ENCODE results near the gene FZD1.

DNA sequence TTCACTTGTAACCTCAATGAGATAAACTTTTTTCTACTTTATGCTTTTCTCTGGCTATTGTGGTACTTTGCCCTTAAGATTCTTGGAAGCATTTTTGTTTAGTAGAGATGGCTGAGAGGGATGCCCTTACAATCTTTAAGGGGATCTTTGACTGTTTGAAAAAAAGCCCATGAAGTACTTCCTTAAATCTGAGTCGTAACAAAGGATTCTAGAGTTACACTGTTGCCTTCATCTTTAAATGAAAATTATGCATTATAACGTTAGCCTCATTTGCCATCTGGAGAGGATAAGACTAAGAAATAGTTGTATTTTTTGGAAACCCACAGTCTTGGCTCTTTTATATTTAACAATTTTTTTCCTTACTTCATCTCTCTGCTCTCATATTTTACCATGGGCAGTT lies 37.8 kb upstream of the FZD1 start:
- TF ChIP-seq, protein P1, sequence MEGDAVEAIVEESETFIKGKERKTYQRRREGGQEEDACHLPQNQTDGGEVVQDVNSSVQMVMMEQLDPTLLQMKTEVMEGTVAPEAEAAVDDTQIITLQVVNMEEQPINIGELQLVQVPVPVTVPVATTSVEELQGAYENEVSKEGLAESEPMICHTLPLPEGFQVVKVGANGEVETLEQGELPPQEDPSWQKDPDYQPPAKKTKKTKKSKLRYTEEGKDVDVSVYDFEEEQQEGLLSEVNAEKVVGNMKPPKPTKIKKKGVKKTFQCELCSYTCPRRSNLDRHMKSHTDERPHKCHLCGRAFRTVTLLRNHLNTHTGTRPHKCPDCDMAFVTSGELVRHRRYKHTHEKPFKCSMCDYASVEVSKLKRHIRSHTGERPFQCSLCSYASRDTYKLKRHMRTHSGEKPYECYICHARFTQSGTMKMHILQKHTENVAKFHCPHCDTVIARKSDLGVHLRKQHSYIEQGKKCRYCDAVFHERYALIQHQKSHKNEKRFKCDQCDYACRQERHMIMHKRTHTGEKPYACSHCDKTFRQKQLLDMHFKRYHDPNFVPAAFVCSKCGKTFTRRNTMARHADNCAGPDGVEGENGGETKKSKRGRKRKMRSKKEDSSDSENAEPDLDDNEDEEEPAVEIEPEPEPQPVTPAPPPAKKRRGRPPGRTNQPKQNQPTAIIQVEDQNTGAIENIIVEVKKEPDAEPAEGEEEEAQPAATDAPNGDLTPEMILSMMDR (conservative IDR thresholded peaks at IDR 0.05; ENCODE audit: low read depth in 2 of 2) = no peak
- TF ChIP-seq EZH2 (IDR thresholded peaks at IDR 0.05; ENCODE audit: low read depth, unreplicated experiment) (no peak), POLR2AphosphoS5 (IDR thresholded peaks at IDR 0.05; ENCODE audit: low read depth) (no peak), EZH2phosphoT487 (IDR thresholded peaks at IDR 0.05; ENCODE audit: unreplicated experiment) (no peak), JUNB (IDR thresholded peaks at IDR 0.05; ENCODE audit: unreplicated experiment) (no peak), CREB1 (CRISPR knock-in tag; IDR thresholded peaks at IDR 0.05; ENCODE audit: low read depth) (no peak), ZNF331 (CRISPR knock-in tag; IDR thresholded peaks at IDR 0.05; ENCODE audit: low read depth) (no peak), ETS1 (IDR thresholded peaks at IDR 0.05) (no peak), NANOG (IDR thresholded peaks at IDR 0.05; ENCODE audit: borderline replicate concordance) (no peak)
- TF ChIP-seq, protein P2, sequence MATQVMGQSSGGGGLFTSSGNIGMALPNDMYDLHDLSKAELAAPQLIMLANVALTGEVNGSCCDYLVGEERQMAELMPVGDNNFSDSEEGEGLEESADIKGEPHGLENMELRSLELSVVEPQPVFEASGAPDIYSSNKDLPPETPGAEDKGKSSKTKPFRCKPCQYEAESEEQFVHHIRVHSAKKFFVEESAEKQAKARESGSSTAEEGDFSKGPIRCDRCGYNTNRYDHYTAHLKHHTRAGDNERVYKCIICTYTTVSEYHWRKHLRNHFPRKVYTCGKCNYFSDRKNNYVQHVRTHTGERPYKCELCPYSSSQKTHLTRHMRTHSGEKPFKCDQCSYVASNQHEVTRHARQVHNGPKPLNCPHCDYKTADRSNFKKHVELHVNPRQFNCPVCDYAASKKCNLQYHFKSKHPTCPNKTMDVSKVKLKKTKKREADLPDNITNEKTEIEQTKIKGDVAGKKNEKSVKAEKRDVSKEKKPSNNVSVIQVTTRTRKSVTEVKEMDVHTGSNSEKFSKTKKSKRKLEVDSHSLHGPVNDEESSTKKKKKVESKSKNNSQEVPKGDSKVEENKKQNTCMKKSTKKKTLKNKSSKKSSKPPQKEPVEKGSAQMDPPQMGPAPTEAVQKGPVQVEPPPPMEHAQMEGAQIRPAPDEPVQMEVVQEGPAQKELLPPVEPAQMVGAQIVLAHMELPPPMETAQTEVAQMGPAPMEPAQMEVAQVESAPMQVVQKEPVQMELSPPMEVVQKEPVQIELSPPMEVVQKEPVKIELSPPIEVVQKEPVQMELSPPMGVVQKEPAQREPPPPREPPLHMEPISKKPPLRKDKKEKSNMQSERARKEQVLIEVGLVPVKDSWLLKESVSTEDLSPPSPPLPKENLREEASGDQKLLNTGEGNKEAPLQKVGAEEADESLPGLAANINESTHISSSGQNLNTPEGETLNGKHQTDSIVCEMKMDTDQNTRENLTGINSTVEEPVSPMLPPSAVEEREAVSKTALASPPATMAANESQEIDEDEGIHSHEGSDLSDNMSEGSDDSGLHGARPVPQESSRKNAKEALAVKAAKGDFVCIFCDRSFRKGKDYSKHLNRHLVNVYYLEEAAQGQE (IDR thresholded peaks at IDR 0.05; ENCODE audit: unreplicated experiment) = no peak
